HG02759 (cell line): ENCODE results near the gene APBA2.
"Not testable (repeated sequence)": the region's sequence is repeated elsewhere in the genome, so short reads cannot be mapped to it uniquely, and the experiment has no call there.

Experiments used
- ATAC-seq: cut with Tn5 transposase; IDR thresholded peaks from one replicate; pipeline ENCODE4 v1.9.1; 2021; ENCODE audit warnings: mild to moderate bottlenecking, moderate library complexity; ENCODE audit not compliant: unreplicated experiment

Gene APBA2

GRCh38 chr15:28876845-28877185 lies 9.0 kb upstream of the APBA2 start:
- no peak for ATAC-seq

DNA sequence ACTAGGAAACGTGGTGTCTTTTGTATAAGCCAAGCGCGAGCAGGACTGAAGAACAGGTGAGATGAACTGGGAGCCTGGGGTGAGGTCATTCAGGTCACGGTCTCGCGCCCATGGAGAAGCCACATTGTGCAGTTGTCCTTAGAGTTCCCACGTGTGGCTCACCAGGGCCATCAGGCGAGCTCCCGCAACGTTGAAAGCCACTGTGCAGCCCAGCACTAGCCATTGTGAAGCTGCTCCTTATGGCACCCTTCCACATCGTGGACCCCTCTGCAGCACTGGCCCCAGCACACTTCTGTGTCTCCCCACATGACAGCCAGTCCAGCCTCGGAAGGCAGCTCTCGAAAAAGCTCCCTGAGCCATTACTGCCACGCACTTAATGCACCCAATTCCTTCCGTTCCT lies 7.6 kb upstream of the APBA2 start:
- ATAC-seq = no peak

- ATAC-seq = no peak
These were observed 6.2 kb upstream of the APBA2 start for GRCh38 chr15:28879551-28879950.

DNA sequence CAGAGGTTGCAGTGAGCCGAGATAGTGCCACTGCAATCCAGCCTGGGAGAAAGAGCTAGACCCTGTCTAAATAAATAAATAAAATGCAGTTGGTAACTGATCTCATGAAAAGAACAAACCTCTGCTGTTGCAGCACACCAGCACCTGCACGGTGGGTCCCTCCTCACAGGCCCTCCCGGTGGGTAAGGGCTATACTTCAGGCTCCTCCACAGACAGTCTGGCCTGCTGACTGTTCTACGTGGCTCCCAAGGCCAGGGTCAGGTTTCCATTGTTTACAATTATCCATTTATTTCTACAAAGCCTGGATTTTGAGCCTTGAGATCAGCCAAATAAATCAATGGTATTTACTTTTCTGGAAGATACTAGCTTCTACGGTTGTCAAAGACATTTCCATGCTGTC lies 5.1 kb upstream of the APBA2 start:
- ATAC-seq = no peak

- ATAC-seq = no peak
These were observed 4.6 kb upstream of the APBA2 start for GRCh38 chr15:28881170-28881569.

GRCh38 chr15:28881600-28881999 lies 4.2 kb upstream of the APBA2 start:
- no peak for ATAC-seq

GRCh38 chr15:28884151-28884940 lies 1.4 kb upstream of the APBA2 start:
- no peak for ATAC-seq

- ATAC-seq = no peak
These were observed 595 bp upstream of the APBA2 start for GRCh38 chr15:28885128-28885629.

DNA sequence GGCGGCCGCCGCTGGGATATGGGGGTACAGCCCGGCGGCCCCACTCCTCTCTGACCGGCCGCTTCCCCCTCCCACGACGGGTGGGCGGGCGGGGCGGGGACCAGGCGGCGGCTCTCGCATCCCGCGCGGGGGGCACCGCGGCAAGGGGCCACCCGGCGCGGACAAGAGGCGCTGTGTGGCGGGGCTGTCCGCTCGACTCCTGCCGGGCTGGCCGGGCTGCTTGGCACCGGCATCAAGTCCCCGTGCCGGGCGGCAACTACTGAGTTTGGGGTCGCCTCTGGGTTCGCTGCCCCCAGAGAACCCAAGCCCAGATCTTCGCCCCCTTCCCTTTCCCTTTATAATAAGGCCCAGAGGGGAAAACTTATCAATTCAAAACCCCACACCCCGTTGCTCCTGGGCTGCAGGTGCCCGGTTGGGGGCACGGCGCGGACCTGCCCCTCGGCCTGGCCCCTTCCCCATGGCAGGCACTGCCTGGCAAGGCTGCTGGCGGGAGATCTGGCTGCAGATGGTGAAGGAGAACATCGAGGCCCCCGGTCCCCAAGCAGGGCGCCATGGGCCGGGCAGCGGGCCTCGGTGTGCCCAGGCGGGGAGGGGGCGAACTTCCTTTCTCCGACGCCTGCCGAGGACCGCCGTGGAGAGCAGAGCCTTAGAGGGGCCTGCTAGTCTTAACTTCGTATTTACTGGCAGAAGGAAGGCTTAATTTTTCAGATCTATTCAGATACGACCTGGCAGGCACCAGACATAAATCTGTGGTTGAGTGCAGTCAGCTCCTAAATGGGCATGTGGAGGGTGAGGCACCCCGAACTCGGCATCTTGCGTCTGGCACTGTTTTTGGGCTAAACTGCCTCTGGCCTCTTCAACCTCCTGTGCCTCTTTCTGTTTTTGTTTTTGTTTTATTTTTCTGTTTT lies 911 bp downstream of the APBA2 start:
- ATAC-seq = no peak

DNA sequence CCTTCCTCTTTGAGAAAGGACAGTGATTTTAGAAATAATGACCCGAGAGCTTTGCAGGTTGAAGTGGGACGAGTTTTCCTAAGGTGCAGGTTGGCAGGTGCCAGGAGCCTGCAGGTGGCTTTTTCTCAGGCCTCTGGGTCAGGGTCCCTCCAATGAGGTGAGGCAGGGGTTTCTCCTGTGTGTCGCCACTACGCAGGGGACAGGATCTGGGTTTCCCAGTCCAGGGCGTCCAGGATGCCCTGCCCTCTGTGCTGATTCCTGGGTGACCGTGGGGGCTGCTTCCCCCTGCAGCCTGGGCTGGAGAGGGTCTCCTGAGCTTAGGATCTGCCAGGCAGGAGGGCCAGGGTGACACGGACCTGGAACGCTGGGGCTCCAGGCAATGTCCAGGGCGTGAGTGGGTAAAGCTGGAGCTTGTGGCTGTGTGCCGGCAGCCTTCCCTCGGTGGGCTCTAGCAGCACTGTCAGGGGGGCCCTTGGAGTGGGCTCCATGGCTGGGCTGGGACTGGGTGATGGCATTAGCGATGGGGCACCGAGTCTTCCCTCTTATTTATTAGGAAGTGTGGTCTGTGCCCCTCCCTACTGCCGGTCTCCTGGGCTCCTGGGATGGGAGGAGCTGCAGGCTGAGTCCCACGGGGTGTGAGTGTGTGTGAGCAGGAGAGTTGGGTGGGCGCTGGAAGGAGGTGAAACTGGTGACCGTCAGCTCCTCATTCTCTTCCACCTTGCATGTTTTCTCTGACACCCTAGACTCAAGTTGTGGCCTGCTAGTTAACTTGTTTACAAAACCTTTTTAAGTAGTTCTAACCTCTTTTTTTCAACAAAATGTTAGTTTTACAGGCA lies 1.8 kb downstream of the APBA2 start:
- ATAC-seq = no peak

- no peak for ATAC-seq
These were observed 2.6 kb downstream of the APBA2 start for GRCh38 chr15:28888302-28888894.

GRCh38 chr15:28888900-28889299 lies 3.1 kb downstream of the APBA2 start:
- no peak for ATAC-seq

GRCh38 chr15:28889346-28889745 lies 3.6 kb downstream of the APBA2 start:
- no peak for ATAC-seq

- not testable (repeated sequence) for ATAC-seq
These were observed 4.1 kb downstream of the APBA2 start for GRCh38 chr15:28889871-28890270.

DNA sequence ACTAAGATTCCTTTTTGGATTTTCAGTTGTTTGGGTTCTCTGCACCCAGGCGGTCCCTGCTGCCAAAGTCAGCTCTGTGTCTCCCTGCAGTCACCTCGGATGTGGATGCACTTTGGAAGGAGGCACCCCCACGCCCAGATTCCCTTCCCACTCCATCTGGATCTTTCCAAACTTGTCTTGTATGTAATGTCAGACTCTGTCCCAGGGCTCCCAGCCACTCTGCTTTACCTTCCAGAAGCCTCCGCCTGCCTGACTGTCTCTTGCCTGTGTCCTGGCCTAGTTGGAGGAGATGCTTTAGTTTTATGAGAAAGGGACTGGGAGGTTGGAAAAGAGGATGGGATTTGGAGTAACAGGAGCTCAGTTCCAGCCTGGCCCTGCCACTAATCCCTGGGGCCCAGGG lies 4.5 kb downstream of the APBA2 start:
- not testable (repeated sequence) for ATAC-seq

- ATAC-seq = no peak
These were observed 5.1 kb downstream of the APBA2 start for GRCh38 chr15:28890711-28891495.

GRCh38 chr15:28891588-28891987 lies 5.8 kb downstream of the APBA2 start:
- ATAC-seq = no peak

- ATAC-seq = no peak
These were observed 7.2 kb downstream of the APBA2 start for GRCh38 chr15:28892789-28893610.

GRCh38 chr15:28894631-28895030 lies 8.9 kb downstream of the APBA2 start:
- no peak for ATAC-seq
